DMS53 treated with DMSO at 0.1 percent for 48 hours (cell line): ENCODE data around the gene TEX52.

Experiments
- DNase-seq: peaks from one replicate; lab custom pipeline; 2025; ENCODE audit not compliant: unreplicated experiment; lab: John Stamatoyannopoulos, UW

Gene TEX52

DNA sequence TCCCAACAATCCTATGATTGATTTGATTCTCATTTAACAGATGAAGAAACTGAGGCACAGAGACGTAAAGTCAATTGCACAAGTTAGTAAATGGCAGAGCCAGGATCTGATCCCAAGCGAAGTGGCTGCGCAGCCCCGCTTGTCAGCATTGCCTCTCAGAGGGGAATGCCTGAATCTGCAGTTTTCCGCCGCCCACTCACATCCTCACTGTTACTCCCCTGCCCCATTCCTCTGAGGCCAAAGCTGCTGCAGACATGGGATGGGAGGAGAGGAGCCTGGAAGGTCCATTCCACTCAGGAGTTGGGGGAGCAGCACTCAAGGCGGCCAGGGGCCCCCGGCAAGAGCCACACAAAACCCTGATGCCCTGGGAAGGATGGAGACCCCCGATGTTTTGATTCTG, 23.0 kb downstream of the TEX52 start:
- no peak for DNase-seq

DNA sequence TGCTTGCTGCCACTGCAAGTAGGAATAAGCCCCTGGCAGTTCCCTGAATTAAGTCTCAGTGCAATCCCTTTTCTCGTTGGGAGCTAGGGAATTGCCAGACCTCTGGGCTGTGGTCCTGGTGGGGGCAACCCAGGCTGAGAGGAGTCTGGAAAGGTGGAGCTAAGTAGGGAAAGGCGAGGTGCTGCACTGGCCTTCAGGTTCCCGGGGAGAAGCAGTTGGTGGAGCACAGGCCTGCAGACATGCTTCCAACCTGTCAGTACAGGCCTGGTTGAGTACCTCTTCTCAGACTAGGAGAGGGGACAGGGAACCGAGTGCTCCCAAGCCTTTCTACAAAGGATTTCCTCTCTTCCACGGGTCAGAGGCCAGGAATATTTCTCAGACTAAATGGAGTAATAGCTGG, 23.5 kb downstream of the TEX52 start:
- DNase-seq, result no peak

DNA sequence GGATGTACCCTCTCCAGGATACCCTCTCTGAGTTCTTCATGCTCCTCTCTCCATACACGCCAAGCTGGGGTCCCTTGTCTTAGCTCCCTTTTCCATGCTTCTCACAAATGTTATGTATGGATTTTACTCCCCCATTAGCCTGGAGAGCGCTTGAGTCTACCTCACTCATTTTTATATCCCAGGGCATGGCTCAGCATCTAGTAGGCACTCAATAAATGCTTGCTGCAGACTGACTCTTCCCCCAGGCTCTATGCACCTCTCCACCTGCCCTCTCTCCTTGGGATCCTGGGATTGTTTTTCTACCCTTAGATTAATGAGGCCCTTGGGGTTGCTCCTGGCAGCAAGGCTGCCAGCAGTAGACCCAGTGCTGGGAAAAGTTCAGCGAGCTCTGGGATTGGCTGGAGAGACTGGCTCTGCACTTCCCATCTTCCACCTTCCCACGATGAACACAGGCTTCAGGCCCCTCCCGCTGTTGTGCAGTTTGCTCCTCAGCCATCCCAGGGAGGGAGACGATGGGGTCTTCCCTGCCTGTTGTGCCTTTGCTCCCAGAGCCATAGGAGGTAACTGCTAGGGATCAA, 24.2 kb downstream of the TEX52 start:
- DNase-seq, result no peak

DNA sequence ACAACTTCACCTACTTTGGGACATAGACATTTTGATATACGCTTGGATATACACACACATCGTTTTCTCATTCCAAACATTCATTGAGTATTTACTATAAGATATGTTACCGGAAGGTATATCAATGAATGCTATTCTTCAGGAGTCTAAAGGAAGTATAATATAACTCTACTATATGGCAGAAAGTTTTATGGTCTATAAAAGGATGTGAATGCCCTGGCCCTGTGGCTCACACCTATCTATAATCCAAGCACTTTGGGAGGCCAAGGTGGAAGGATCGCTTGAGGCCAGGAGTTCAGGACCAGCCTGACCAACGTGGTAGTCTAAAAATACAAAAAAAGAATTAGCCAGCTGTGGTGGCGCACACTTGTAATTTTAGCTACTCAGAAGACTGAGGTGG, 27.6 kb downstream of the TEX52 start:
- DNase-seq, result no peak

DNA sequence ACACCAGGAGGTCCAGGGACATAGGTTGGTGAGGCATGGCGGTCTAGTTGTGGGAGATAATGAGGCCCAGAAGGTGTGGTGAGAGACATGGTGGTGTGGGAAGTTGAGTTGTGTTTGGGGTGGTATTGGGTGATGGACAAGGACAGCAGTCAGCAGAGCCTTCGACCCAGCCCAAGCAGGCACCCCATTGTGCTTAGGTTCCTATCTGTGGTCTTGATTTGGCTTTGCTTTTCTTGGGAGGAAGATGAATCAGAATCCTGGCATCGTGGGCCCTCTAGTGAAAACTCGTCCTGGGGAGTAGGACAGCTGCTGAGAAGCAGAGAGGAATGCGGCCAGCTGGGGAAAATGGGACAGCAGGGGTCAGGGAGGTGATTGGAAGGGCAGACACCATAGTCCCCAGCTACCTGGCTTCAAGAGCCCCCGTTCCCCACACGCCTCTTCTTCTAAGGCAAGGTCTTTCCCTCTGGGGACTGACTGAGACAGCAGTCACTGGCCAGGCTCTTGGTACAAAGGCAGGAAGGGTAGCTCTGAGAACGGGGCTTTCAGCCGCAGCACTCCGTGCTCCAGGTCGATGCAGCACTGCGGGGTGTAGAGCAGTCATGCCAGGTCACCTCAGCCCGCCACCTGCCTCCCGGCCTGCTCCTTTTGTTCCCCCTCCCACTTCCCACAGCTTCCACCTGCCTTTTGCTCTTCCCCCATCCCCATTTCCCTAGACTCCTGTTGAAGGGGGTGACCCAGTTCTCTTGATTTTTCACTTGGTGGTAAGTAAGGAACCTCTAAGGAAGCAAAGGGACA, 29.9 kb downstream of the TEX52 start:
- no peak for DNase-seq

DNA sequence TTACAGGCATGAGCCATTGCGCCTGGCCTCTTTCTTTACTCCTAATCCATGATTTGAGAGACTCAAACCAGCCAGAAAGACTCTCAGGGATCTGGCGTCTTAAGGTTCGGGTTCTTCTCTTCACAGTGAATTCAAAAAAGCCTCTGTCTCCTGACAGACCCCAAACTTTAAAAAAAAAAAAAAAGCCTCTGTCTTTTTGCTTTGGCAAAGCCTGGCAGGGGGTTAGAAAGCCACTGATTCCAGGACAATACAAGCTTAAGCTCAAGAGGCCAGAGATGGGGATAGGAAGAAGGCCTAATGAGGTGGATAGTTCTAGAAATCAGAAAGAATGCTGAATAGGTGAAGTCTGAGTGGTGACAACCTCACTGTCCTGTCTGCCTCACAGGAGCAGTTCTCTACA, 30.8 kb downstream of the TEX52 start:
- DNase-seq, result no peak

DNA sequence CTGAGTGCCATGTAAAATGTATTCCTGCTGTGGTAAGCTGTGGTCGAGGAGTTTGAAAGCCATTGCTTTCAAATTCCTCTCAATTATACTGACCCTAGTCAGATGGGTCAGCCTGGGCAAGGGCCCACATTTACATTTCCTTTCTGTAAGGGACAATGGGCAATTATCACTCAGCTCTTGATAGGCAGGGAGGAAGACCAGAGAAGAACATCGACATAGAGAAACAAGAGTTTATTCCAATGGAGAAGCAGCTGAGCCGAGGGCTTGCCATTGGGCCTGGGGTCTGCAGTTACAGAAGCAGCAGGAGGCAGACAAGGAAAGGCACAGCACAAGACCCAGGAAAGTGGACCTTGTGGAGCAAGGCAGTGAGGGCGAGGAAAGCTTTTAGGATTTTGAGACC, 31.7 kb downstream of the TEX52 start:
- DNase-seq, result no peak

DNA sequence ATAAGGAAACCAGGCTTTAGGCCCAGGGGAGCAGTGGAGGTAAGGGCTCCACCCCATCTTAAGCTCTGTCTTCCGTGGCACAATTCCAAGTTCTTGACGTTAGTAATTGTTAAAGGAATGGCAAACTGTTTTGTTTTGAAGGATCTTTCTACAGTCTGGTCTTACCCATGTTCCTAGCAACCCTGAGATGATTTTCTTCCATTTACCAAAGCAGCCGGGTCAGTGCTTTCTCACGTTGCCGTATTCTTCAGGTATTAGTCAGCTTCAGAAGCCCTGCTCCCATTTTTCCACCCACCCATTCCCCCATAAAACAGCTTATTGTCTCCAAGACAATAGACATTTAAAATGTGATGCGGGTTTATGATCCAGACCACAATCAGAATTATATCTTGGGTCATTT, 32.3 kb downstream of the TEX52 start:
- no peak for DNase-seq

DNA sequence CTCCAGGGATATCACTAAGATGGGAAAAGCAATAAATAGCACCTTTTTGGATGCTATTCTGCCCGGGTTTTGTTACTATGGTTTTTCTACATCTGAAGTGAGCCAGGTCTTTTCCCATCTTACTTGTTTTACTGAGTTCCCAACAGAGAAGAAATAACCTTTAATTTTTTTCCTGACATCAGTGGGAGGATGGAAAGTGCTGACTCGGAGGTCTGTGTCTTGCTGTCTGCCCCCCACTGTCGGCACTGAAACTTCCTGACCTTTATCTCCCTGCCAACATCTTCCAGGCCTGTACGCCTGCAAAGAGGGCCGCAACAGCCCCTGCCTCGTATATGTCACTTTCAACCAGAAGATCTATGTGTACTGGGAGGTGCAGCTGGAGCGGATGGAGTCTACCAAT, 33.4 kb downstream of the TEX52 start:
- no peak for DNase-seq

DNA sequence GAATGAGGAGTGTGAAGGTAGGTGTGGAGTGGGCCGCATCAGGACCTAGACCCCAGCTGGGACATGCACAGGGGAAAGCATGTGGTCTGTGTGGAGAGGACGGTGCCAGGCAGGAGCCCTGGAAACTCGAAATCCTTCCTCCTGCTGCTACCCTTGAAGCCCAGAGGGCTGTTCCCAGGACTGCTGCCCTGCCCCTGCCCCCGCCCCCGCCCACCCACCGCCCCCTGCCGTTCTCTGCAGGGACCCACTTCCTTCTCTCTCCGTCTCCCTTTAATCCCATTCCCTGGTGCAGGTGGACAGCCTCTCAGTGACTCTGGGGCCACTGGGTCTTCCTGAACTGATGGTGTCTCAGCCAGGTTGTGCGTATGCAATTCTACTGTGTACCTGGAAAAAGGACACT, 36.4 kb downstream of the TEX52 start:
- DNase-seq, result no peak

DNA sequence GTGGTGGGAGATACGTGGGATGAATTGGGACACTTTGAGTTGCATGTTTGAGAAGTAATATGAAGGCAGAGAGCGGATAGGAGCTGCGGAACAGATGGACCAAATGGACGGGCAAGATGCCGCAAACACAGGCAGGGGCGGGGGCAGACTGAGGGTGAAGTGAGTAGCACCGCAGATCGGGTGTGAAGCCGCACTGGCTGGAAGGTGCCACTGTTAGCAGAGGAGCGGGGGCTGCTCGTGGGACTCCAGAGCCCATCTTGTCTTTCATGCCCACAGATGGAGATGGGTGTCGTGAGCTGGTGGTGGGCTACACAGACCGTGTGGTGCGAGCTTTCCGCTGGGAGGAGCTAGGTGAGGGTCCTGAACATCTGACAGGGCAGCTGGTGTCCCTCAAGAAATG, 37.0 kb downstream of the TEX52 start:
- no peak for DNase-seq

DNA sequence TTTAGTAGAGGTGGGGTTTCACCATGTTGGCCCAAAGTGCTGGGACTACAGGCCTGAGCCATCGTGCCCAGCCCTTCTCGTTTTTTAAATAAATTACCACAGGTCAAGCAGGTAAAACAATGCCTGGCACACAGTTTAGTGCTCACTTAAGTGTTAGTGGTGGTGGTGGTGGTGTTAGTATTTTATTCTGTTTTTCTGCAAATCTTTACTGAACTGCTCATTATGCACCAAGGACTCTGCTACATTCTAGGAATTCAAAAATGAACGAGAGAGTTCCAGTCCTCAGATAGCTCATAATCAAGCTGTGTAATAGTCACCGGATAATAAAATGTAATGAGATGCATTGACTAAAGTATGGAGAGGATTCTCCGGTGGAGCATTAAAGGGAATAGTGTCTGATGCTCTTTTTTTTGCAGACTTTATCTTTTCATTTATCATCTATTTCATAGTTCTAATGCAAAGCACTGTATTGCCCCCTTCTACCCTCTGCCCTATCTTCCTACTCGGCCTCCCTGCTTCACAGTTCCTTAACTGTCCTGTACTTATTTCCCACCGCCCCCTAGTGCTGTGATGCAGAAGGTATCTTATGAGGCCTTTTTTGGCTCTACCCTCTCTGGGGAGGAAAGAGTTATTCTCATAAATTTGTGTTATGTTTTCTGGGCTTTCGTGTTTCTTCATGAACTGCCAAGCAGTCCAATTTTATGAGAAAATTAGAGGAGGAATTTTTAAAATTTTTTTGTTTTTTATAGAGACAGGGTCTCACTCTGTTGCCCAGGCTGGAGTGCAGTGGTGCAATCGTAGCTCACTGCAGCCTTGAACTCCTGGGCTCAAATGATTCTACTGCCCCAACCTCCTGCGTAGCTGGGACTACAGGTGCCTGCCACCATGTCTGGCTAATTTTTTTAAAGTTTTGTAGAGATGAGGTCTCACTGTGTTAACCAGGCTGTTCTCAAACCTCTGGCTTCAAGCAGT, 43.3 kb downstream of the TEX52 start:
- peak; percentile 77 for DNase-seq

DNA sequence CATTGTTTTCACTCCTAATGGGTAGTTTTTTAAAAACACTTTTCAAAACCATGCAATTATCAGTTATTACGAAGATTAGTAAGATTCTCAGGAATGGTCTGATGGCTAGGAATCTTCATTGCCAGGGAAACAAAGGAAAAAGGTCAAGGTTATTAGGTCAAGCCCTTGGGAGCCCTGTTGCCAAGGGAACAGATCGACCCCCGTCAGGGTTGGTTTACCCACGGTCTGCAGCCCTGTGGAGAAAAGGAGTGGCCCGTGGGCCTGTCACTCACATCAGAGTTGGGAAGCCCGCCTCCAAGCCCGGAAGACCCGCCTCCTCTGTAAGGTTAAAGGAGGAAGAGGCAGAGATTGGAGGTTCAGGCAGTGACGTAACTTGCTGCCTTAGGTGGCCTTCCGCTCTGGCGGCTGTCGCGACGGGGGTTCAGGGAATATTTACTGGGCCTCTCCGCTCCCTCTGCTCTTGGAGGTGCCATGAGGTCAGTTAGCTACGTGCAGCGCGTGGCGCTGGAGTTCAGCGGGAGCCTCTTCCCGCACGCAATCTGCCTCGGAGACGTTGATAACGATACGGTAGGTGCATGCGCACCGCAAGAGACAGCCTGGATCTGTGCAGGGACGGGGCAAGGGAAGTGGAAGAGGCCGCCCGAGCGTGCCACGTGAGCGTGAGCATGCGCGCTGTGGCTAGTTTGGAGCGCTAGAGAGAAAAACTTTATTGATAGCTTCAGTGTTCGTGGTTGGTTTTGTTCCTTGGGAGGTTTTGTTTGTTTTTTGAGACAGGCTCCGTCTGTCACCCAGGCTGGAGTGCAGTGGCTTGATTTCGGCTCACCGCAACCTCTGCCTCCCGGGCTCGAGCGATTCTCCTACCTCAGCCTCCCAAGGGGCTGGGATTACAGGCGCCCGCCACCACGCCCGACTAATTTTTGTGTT, 44.3 kb downstream of the TEX52 start, which contains the start of gene ITFG2:
Gene ITFG2 (plus strand): TSS at position 379 of the 924 bp plus-strand sequence. CDS start 93 bp downstream, at position 472.
- DNase-seq, result peak; percentile 100

DNA sequence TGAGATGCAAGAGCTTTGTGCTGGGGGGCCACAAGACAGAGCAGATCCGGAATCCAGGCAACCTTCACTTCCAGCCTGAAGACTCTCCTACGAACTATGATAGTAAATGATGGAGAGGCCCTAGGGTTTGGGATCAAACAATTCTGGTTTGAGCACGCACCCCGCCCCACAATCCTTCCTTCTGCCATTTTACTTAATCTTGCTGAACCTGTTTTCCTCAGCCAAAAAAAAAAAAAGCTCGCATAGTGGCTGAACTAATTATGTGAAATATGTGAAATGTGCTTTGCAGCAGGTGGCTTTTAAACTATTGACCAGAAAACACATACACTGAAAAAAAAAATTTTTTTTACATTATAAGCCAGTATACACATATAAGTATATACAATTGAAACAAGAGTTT, 45.0 kb downstream of the TEX52 start:
- DNase-seq, result peak; percentile 58

DNA sequence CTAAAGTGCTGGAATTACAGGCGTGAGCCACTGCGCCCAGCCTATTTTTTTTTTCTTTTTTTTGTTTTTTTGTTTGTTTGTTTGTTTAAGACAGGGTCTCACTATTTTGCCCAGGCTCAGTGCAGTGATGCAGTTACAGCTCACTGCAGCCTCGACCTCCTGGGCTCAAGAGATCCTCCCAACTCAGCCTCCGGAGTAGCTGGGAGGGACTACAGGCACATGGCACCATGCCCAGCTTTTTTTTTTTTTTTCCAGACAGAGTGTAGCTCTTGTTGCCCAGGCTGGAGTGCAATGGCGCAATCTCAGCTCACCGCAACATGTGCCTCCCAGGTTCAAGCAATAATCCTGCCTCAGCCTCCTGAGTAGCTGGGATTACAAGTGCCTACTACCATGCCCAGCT, 50.1 kb downstream of the TEX52 start:
- DNase-seq, result no peak

DNA sequence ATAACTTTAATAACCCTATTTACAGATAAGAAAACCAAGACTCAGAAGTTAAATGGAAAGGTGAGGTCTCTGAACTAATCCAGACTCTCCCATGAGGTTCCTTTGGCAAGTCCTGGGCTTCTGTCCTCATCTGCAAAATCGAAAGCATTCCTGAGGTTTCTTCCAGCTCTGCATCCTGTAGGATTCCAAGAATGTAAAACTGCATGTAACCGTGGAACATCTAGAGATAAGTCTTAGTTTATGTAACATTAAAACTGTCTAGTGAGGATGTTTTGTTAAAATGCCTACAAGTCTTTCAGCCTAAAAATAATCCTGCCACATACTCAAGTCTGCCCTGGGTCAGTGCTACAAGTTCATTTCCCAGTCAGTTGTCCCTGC, 51.7 kb downstream of the TEX52 start:
- no peak for DNase-seq

DNA sequence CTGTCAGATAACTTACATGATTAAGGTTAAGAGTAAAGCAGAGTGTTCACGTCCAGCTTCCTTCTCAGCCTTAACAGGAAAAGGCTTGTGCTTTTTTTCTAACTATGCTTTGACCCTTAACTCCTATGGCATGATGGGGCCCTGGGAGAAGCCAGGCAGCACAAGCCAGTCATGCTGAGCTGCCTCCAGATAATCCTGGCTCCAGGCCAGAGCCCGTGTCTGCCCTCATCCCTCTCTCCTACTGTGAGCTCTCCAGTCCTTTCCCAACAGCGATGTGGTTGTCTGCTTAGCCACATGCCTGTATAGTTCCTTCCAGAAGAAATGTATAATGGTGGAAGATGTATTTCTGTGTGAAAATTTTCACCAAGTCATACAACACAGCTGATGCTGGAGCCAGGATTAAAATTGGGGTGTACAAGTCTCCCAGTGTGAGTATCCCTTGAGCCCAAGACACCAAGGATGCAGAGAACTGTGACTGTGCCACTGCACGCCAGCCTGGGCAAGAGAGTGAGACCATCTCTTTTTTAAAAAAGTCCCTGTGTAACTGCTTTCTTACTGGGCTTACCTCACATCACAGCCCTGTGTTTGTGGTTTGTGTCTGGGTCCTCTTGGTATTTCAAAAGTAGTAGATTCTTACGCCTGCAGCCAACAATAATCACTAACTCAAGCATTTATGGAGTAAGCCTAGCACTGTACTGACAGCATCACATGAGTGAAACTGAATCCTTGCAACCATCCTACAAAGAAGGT, 52.3 kb downstream of the TEX52 start:
- no peak for DNase-seq

DNA sequence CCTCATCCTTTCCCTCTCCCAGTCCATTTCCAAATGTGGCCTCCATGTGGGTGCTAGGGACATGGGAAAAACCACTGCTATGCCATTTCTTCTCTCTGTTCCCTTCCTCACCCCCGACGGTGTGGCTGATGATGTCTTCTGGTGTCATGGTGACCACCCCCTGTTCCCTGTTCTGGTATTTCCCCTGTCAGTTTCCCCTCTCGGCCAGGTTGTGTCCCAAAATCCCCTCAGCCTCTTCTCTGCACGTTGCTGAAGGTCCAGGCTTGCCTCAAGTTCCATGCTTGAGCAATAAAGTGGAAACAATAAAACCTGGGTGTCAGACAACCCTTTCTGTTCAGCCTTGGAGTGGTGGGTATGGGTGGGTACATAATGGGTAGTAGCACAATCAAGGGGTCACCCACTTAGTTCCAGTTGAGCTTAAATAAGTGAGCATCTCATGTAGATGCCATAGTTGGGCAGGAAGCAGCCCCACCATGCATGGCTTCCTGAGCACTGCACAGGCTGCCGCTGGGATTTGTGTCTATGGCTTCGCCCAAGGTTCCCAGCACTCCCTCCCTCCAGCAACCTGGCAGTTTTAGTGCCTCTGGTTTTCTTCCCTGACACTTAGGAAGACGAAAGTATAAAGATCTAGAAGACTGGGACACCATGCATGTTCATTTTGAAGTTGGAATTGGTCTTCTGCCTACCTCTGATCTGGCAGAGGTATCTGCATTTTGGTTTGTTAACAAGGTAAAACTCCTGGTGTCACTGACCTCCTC, 53.0 kb downstream of the TEX52 start:
- DNase-seq, result no peak
